Measurements from ENCODE around the gene TCF7L1.

GRCh38 chr2:85308896-85309555 is 175.8 kb downstream of the TCF7L1 start:
- TF ChIP-seq CTCF (IDR thresholded peaks at IDR 0.05; ENCODE audit: low read depth, low read length, poor library complexity, severe bottlenecking) (no peak), EZH2phosphoT487 (IDR thresholded peaks at IDR 0.05; ENCODE audit: borderline replicate concordance, low read length) (no peak)
